SK-N-SH treated with all-trans-retinoic acid at 6 μM for 48 hours (cell line): ENCODE measurements around the gene OR2V1.

ENCODE experiments used
- ATAC-seq: fragments of 200-7000 bp; cut with Tn5 transposase; 3 replicates; pipeline ENCODE4 v1.9.1; 2020; ENCODE audit warnings: mild to moderate bottlenecking, moderate library complexity
- ARNTL ChIP-seq: fragments of 450-650 bp; formaldehyde crosslinking; IDR thresholded peaks from 2 replicates; pipeline ENCODE4 v1.5.0; 2020; ENCODE audit warnings: low read depth, mild to moderate bottlenecking, moderate library complexity, borderline replicate concordance
- BACH2 ChIP-seq: fragments of 250-450 bp; sonication (Bioruptor Pico); IDR thresholded peaks from 2 replicates; pipeline ENCODE4 v1.9.0; 2021; ENCODE audit warnings: mild to moderate bottlenecking, borderline replicate concordance
- CREB5 ChIP-seq: fragments of 250-450 bp; sonication (Bioruptor Pico); IDR thresholded peaks from 2 replicates; pipeline ENCODE4 v1.5.1; 2020; ENCODE audit warnings: low read depth, mild to moderate bottlenecking, moderate library complexity
- CSDC2 ChIP-seq: fragments of 250-450 bp; sonication (Bioruptor Pico); IDR thresholded peaks from 2 replicates; pipeline ENCODE4 v1.5.0; 2020; ENCODE audit warnings: mild to moderate bottlenecking, moderate library complexity
- CSRNP3 ChIP-seq: fragments of 250-450 bp; sonication (Bioruptor Pico); IDR thresholded peaks from 2 replicates; pipeline ENCODE4 v1.5.1; 2021; ENCODE audit warnings: mild to moderate bottlenecking, moderate library complexity
- ESRRG ChIP-seq: fragments of 250-450 bp; sonication (Bioruptor Pico); IDR thresholded peaks from 2 replicates; pipeline ENCODE4 v1.6.1; 2021; ENCODE audit warnings: mild to moderate bottlenecking
- GLIS3 ChIP-seq: fragments of 250-450 bp; sonication (Bioruptor Pico); IDR thresholded peaks from 2 replicates; pipeline ENCODE4 v1.5.0; 2020; ENCODE audit warnings: mild to moderate bottlenecking, moderate library complexity
- ISL1 ChIP-seq: fragments of 250-450 bp; sonication (Bioruptor Pico); IDR thresholded peaks from 2 replicates; pipeline ENCODE4 v2.1.2; 2022; ENCODE audit warnings: mild to moderate bottlenecking, moderate library complexity
- OSR1 ChIP-seq: fragments of 250-450 bp; sonication (Bioruptor Pico); IDR thresholded peaks from 2 replicates; pipeline ENCODE4 v1.8.0; 2022; ENCODE audit warnings: moderate library complexity, mild to moderate bottlenecking, inconsistent platforms
- PATZ1 ChIP-seq: fragments of 250-450 bp; sonication (Bioruptor Pico); IDR thresholded peaks from 2 replicates; pipeline ENCODE4 v1.8.0; 2020; ENCODE audit warnings: mild to moderate bottlenecking, moderate library complexity, borderline replicate concordance
- POU6F1 ChIP-seq: fragments of 250-450 bp; sonication (Bioruptor Pico); IDR thresholded peaks from 2 replicates; pipeline ENCODE4 v1.8.0; 2021; ENCODE audit warnings: low read depth, mild to moderate bottlenecking, moderate library complexity, borderline replicate concordance
- PPARA ChIP-seq: fragments of 250-450 bp; sonication (Bioruptor Pico); IDR thresholded peaks from 2 replicates; pipeline ENCODE4 v1.5.0; 2020; ENCODE audit warnings: mild to moderate bottlenecking, borderline replicate concordance
- RARB ChIP-seq: fragments of 250-450 bp; sonication (Bioruptor Pico); IDR thresholded peaks from 2 replicates; pipeline ENCODE4 v1.8.0; 2021; ENCODE audit warnings: mild to moderate bottlenecking, moderate library complexity
- SNAI2 ChIP-seq: fragments of 250-450 bp; sonication (Bioruptor Pico); IDR thresholded peaks from 2 replicates; pipeline ENCODE4 v1.5.0; 2020; ENCODE audit warnings: mild to moderate bottlenecking, moderate library complexity
- TCF4 ChIP-seq: fragments of 250-450 bp; sonication (Bioruptor Pico); IDR thresholded peaks from 2 replicates; pipeline ENCODE4 v1.8.0; 2021; ENCODE audit warnings: mild to moderate bottlenecking, moderate library complexity, borderline replicate concordance
- TOX ChIP-seq: fragments of 250-450 bp; sonication (Bioruptor Pico); IDR thresholded peaks from 2 replicates; pipeline ENCODE4 v1.8.0; 2021; ENCODE audit warnings: mild to moderate bottlenecking, moderate library complexity, borderline replicate concordance
- TSHZ2 ChIP-seq: fragments of 250-450 bp; sonication (Bioruptor Pico); IDR thresholded peaks from 2 replicates; pipeline ENCODE4 v1.5.0; 2020; ENCODE audit warnings: mild to moderate bottlenecking, moderate library complexity
- ZC3H10 ChIP-seq: fragments of 250-450 bp; sonication (Bioruptor Pico); IDR thresholded peaks from 2 replicates; pipeline ENCODE4 v1.5.1; 2021; ENCODE audit warnings: mild to moderate bottlenecking, moderate library complexity
- ZFP3 ChIP-seq: fragments of 250-450 bp; sonication (Bioruptor Pico); IDR thresholded peaks from 2 replicates; pipeline ENCODE4 v1.5.0; 2020; ENCODE audit warnings: mild to moderate bottlenecking, moderate library complexity
- ZNF565 ChIP-seq: fragments of 450-650 bp; formaldehyde crosslinking; conservative IDR thresholded peaks from 2 replicates; pipeline ENCODE4 v1.5.0; 2020; ENCODE audit warnings: low read depth, mild to moderate bottlenecking, moderate library complexity
- ZNF70 ChIP-seq: fragments of 450-650 bp; formaldehyde crosslinking; IDR thresholded peaks from 2 replicates; pipeline ENCODE4 v1.5.0; 2020; ENCODE audit warnings: mild to moderate bottlenecking, moderate library complexity
- ZNF8 ChIP-seq: fragments of 450-650 bp; formaldehyde crosslinking; IDR thresholded peaks from 2 replicates; pipeline ENCODE4 v1.5.0; 2020; ENCODE audit warnings: mild to moderate bottlenecking, moderate library complexity

The OR2V1 gene

GRCh38 chr5:181124526-181124925, 6.4 kb downstream of the OR2V1 start:
- TF ChIP-seq CREB5 (CRISPR knock-in tag) (no peak), ZNF565 (no peak), ZNF8 (CRISPR knock-in tag) (no peak), SNAI2 (CRISPR knock-in tag) (no peak), ESRRG (CRISPR knock-in tag) (no peak), TSHZ2 (CRISPR knock-in tag) (no peak), TOX (no peak), BACH2 (CRISPR knock-in tag) (no peak), ZNF70 (CRISPR knock-in tag) (no peak), ISL1 (CRISPR knock-in tag) (no peak), ARNTL (no peak), CSRNP3 (no peak), ZFP3 (no peak), TCF4 (CRISPR knock-in tag) (no peak), OSR1 (CRISPR knock-in tag) (no peak), GLIS3 (CRISPR knock-in tag) (no peak), POU6F1 (no peak), PPARA (CRISPR knock-in tag) (no peak), PATZ1 (CRISPR knock-in tag) (no peak), CSDC2 (CRISPR knock-in tag) (no peak)
- no peak for ATAC-seq

- TF ChIP-seq RARB (CRISPR knock-in tag) (no peak), ESRRG (CRISPR knock-in tag) (no peak), ZNF70 (CRISPR knock-in tag) (no peak), CREB5 (CRISPR knock-in tag) (no peak), ZC3H10 (CRISPR knock-in tag) (no peak), ISL1 (CRISPR knock-in tag) (no peak), POU6F1 (no peak), ZNF565 (no peak), BACH2 (CRISPR knock-in tag) (no peak), PATZ1 (CRISPR knock-in tag) (no peak)
- TF ChIP-seq, all 23 proteins: peak for 0
- ATAC-seq: peak; percentile 65
These were observed 9.1 kb downstream of the OR2V1 start for GRCh38 chr5:181121675-181122561.
